ENCODE results near the gene LAMTOR1. TPM values are rescaled to one million over a fixed set of nuclear protein-coding genes. Genes with fewer than 3 reads are reported as not detected.
A peak's percentile ranks its signal among the peaks of the same experiment; 100 is the strongest.

LAMTOR1 gene
- polyA plus RNA-seq, 1 donor = 78.6 TPM

DNA sequence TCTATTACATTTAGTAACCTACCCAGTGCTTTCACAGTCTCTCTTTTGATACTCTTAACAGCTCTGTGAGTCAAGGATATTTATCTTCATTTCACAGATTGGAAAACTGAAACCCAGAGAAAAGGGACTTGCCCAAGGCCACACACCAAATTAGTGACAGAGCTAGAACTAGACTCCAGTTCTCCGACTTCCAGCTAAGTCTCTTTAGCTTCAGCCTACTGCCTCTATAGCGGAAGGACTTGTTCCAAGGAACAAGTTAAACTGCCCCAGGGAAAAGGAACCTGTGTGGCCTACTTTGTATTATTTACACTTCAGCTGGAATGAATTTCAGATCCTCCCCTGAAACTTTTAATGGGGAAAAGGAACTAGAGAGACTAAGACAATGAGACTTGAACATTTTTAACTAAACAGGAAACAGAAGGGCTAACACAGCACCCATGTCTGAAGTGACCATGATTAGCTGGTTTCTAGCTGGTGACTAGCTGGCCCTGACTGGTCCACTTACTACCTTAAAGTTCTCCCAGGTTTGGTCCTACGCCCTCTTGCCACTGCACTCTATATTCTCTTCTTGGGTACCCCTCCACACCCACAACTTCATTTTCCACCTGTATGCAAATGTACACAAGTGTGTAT lies 21.2 kb downstream of the LAMTOR1 start:
- no peak for DNase-seq (ENCODE audit: low read depth)

GRCh38 chr11:72081184-72081644 lies 21.9 kb downstream of the LAMTOR1 start:
- no peak for DNase-seq (ENCODE audit: low read depth)

DNA sequence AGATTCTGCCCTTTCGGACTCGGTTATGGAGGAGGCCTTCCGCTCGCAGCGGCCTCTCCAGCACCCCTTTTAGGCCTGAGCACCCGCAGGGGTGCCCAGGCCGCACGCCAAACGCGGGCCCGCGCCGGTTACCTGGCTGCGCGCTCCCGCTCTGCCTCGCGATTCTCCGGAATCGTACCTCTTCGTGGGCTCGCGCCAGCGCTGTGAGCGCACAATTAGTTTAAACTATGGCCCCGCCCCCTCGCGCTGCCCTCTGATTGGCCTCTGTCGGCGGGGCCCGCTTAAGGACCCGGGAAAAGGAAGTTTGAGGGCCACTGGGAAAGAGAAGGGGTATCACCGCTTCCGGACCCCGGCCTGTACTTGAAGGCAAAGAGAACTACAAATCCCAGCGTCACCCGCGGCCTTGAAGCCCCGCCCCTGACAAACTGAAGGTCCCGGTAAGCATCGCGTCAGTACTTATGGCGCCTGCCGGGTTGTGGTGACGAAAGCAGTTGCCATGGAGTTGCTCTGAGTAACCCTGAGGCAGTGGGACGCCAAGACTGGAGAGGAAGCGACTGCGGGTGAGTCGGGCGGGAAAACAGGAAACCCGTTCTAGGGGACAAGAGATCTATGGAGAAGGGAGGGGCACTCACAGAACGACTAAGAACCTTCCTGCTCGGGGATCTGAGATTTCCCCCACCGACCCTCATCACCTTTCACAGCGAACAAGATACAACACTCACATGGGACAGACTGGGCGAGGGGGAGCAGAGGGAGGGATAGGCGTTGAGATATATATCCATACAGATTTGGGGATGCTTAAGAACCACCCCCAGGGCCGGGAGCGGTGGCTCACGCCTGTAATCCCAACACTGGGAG lies 22.5 kb downstream of the LAMTOR1 start, which contains the start of the genes LRRC51 and NUMA1:
LRRC51 (plus strand) TSS at position 525 of the 858 bp plus-strand sequence. CDS start 8,234 bp downstream, outside the sequence.
NUMA1 (minus strand) TSS at position 217 of the 858 bp plus-strand sequence. CDS start 44,599 bp downstream, outside the sequence.
- peak; percentile 99 for DNase-seq (ENCODE audit: low read depth)

DNA sequence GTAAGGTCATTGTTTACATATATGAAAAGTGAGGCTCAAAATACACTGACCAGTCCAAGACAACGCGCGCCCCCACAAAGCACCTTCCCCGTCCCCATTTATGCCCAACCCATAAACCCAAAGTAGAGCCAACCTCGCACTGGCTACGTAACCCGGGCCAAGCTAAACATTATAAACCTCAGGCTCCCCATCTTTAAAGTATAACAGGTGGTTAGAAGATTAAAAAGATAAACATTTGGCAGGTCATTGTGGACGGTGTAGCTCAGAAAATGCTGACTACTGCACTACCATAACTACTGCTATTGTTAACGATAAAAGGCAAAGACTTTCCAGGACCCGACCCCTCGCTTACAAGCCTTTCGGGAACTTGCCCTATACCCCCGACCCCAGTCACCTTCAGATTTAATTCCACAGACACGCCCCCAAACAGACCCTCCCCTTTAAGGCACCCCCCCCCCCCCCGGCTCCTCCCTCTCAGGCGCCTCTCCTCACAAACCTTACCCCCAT lies 23.2 kb downstream of the LAMTOR1 start:
- DNase-seq (ENCODE audit: low read depth) = no peak

GRCh38 chr11:72078477-72078876 lies 24.6 kb downstream of the LAMTOR1 start:
- DNase-seq (ENCODE audit: low read depth) = no peak

GRCh38 chr11:72075756-72076155 lies 27.3 kb downstream of the LAMTOR1 start:
- DNase-seq (ENCODE audit: low read depth) = no peak

GRCh38 chr11:72075109-72075508 lies 28.0 kb downstream of the LAMTOR1 start:
- no peak for DNase-seq (ENCODE audit: low read depth)

DNA sequence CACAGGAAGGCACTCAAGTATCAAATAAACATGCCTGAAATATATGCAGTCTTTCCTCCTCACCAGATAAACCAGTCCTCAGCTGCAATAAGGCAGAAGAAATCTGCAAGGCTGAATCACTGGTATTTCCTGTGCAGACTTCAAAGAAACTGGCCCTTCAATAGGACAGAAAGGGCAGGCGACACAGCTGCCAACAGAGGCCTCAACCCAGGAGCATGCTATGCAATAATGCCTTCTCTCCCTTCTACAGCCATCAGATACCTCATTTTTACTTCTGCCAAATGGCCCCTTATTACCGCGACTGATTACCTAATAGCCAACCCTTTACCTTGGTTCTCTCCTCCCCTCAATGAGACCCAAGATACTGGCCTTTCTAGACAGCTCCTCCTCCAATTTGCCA lies 30.7 kb downstream of the LAMTOR1 start:
- no peak for DNase-seq (ENCODE audit: low read depth)

GRCh38 chr11:72070491-72070890 lies 32.6 kb downstream of the LAMTOR1 start:
- no peak for DNase-seq (ENCODE audit: low read depth)

- DNase-seq (ENCODE audit: low read depth) = no peak
Measured at GRCh38 chr11:72069787-72070251, 33.3 kb downstream of the LAMTOR1 start.

DNA sequence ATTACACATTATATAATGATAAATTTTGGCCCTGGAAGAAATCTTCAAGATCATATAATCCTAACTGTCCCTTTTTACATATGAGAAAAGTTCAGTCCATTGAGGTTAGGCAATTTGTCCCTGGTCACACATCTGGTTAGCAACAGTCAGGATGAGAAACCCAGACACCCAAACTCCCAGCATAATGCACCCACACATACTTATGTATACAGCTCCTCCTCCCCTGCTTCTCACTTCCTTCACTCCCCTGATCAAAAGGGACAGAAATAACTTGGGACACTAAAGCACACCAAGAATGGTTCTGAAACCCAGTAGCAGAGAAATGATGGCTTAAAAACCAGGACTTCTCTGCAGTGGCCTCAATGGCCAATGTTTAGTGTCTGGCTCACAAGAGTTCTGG lies 33.9 kb downstream of the LAMTOR1 start:
- DNase-seq (ENCODE audit: low read depth) = no peak

DNA sequence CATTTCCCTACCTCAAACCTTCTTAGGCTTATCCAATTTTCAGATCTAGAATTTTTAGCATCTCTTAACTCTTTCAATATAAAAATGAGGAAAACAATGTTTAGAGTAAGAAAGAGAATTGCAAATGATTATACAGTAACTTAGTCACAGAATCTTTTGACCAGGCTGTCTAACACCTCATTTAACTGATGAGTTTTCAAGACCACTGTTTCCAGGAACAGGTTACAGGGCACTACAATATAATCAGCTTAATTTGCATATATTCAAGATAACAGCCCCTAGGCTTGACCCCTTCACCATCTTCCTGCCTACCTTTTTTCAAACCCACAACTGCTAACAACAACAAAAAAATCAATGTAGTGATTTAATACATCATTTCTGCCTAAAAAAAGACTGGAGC lies 35.4 kb downstream of the LAMTOR1 start:
- DNase-seq (ENCODE audit: low read depth) = no peak

DNA sequence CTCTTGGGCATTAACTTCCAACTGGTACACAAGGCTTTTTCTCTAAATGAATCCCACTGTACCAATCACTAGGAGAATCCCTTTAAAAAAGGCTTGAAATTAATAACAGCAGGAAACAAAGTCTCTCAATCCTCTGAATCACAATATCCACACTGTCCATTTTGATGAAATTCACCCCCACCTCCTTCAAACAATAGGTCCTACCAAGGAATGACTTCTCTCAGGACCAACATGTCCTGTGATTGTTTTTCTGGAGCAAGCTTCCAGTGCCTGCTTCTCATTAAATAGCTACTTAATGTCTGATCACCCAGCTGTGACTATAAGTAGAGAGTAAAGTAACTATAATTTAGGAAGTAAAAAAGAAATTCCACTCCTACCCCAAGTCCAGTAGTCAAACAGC lies 35.8 kb downstream of the LAMTOR1 start:
- no peak for DNase-seq (ENCODE audit: low read depth)

DNA sequence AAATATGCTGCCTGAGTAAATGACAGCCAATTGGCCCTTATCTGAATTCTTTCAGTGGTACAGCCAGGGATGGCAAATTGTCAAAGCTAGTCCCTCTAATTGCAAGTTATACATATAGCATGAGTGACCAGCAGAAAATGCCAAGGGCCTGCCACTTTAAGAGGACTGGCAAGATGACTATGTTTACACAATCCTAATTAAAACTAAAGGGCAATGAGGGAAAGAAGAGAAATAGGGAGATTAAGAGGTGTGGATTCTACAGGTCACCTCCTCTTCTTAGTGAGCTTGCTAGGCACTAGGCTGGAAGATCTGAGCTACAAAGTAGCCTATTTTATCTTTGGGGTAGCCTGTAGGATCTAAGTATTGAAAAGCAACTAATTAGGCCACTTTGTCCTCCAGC lies 36.2 kb downstream of the LAMTOR1 start:
- DNase-seq (ENCODE audit: low read depth) = no peak

GRCh38 chr11:72061739-72062396 lies 41.2 kb downstream of the LAMTOR1 start:
- DNase-seq (ENCODE audit: low read depth) = no peak

DNA sequence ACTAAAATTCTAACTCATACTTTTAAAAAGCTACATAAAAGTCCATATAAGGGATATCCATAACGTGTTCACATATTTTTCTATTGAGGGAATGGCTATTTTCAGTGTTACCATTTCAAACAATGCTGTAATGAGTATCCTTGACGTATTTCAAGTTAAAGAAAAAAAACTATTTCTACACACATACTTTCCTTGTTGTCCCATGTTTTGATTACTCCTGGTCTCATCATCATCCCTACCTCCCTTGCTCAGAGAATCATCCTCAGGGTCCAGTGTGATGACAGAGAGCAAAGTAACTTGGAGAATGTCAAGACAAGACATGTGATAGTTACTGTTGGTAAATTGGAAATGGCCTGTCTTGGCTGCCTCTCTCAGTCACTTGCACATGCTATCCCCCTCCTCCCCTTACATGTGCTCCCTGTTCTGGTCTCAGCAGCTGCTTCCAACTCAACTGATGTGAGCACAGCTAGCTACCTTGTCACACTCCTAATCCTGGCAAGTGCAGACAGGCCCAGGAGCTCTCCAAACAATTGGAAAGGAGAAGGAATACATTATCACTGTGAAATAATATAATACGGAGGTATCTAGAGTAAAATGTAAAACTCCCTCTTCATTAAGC lies 44.6 kb downstream of the LAMTOR1 start:
- no peak for DNase-seq (ENCODE audit: low read depth)

GRCh38 chr11:72048766-72049460 lies 54.2 kb downstream of the LAMTOR1 start:
- DNase-seq (ENCODE audit: low read depth) = no peak

Data from forelimb muscle (tissue), 1 donor.